HG03139 (cell line): ENCODE measurements around the gene PMAIP1.
"Not testable (repeated sequence)": the region's sequence is repeated elsewhere in the genome, so short reads cannot be mapped to it uniquely, and the experiment has no call there.

Source experiments
- ATAC-seq: cut with Tn5 transposase; IDR thresholded peaks from one replicate; pipeline ENCODE4 v1.9.1; 2021; ENCODE audit not compliant: unreplicated experiment

PMAIP1 gene

DNA sequence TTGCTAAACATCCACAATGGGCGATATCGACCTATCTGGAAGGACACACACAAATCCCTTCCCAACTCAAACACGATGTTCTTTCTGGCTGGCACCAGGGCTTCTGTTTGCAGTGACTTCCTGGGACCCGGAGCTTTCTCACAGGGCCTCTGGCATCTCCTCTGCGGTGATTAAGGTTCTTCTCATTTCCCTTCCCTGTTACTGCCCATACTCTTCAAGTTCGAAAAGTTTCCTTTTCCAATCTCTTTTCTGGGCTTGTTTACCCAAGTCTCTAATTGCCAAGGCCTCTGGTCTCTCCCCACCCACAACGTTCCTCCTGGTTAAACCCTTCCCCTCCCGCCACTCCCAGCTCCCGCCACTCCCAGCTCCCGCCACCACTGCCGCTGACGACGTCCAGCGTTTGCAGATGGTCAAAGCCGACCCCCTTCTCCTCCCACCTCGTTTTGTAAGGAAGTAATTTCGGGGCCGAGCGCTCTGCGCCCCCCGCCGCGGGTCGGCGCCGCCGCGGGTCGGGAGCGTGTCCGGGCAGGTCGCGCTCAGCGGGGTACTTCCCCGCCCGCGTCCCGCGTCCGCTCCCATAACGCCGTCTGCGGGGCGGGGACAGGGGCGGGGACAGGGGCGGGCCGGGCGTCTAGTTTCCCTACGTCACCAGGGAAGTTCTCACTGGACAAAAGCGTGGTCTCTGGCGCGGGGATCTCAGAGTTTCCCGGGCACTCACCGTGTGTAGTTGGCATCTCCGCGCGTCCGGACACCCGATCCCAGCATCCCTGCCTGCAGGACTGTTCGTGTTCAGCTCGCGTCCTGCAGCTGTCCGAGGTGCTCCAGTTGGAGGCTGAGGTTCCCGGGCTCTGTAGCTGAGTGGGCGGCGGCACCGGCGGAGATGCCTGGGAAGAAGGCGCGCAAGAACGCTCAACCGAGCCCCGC, at the start of gene PMAIP1:
PMAIP1 (plus strand) TSS at position 699 of the 924 bp plus-strand sequence; CDS start at position 881, 182 bp downstream.
- peak; percentile 60 for ATAC-seq

GRCh38 chr18:59851784-59852399, 47.9 kb upstream of the PMAIP1 start:
- no peak for ATAC-seq

GRCh38 chr18:59852548-59852947, 47.2 kb upstream of the PMAIP1 start:
- no peak for ATAC-seq

GRCh38 chr18:59853380-59853779, 46.4 kb upstream of the PMAIP1 start:
- ATAC-seq = no peak

DNA sequence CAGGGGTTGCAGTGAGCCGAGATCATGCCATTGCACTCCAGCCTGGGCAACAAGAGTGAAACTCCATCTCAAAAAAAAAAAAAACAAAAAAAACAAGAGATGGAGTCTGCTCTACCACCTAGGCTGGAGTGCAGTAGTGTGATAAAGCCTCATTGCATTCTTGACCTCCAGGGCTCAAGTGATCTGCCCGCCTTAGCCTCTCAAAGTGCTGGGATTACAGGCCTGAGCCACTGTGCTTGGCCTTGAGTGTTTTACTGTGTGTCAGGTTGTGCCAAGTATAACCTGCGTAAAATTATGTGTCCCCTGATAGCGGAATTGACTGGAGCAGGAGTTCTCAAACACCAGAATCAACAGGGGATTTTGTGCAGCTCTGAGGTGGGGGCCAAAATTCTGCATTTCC, 45.8 kb upstream of the PMAIP1 start:
- not testable (repeated sequence) for ATAC-seq

DNA sequence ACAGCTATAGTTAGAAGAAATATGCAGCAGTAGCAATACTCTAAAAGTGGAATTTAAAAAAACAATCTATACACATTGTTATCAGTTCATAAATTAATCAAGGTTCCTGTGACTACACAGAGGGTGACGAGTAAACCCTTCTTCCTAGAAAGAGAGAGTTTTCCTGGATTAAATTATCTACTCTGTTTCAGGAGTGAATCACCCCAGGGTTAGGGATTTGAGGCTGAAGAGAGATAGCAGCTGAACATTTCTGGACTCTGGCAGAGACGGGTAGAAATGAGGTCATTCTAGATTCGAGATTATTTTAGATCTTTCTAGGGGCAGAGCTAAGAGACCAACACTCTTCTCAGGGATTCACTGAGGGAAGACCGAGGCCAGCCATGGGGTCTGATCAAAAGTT, 38.8 kb upstream of the PMAIP1 start:
- no peak for ATAC-seq

DNA sequence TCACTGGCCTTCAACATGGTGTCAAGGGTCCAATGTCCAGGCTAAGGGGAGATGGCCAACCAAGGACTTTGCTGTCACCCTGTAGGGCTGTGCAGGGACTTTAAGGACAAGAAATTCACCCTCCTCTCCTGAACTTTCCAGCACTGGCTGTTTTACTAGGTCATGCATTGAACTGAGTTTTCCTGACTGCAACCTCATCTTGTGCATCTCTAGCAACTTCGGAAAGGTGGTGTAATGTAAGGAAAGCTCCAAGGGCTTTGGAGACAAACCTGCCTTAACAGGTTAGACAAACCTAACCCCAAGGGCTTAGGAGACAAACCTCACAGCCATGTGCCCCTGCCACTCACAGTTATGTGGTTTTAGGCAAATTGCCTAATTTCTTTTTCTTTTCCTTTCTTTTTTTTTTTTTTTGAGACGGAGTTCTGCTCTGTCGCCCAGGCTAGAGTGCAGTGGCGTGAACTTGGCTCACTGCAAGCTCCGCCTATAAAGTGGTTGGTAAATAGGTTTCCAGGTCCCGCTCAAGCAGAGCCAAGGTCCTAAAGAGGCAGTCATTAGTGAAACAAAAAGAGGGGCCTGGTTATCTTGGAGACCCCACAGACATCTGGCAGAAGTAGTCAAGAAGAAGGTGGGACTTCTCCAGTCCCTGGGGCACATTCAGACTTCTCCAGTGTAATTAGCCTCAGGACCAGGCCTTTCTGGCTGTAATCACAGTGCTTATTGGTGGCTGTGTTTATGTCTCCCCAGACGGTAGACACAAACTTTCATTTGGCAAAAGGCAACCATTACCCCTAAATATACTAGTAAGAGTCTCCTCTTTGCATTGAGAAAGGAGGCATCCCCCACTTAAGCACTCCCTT, 37.6 kb upstream of the PMAIP1 start:
- ATAC-seq = peak; percentile 82

DNA sequence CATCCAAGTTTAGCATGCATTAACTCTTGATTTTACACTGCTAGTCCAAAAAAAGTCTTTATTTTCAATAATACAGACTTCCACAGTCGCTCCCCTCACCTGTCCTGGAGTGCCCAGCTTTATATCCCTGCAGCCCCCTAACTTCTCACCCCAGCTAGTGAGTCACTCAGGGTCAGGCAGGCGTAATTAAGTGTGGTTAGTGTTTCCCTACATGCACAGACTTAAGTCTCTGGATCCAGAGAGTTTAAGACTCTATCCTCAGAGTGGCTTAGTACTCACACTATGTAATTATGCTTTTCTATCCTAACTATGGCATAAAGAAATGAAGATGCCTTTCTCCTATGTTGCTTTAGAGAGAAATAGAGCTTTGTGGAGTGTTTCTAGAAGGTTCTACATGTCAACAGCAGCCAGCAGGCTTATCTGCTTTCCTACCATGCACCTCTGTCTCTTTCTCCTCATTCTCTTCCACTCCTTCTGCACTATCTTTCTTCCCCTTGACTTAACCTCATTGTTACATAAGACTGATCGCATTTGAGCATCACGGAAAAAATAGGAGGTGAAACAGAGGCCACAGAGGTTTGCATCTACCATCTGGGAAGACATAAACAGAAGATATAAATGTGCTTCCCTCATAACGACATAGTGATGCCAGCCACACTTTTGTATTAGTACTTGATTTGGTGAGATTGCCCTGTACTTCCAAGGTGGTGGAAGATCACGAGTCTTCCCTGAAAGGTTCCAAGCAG, 34.4 kb upstream of the PMAIP1 start:
- no peak for ATAC-seq

GRCh38 chr18:59866551-59867269, 33.1 kb upstream of the PMAIP1 start:
- no peak for ATAC-seq

DNA sequence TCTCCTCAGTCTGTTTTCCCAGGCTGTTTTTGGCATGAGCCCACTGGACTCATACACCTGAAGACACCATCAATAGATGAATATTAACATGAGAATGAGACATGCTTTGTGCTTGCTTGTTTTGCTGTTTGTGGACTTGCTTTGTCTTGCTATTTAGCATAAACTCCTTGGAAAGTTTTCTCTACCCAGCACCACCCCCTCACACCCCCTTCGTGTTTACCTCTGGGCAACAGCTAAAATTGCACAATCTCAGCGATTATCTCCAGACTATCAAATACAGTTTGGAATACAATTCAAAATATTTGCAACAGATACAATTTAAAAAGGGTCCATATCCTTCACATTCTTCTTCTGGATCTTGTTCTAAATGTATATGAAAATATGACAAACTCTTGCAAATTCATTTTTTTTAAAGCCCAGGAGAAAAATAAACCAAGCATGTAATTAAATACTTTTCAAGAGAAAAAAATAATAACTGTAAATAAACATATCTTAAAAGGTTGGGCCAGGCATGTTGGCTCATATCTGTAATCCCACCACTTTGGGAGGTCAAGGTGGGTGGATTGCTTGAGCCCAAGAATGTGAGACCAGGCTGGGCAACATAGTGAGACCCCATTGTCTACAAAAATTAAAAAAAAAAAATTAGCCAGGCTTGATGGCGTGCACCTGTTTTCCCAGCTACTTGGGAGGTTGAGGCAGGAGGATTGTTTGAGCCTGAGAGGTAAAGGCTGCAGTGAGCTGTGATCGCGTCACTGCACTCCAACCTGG, 32.3 kb upstream of the PMAIP1 start:
- no peak for ATAC-seq

DNA sequence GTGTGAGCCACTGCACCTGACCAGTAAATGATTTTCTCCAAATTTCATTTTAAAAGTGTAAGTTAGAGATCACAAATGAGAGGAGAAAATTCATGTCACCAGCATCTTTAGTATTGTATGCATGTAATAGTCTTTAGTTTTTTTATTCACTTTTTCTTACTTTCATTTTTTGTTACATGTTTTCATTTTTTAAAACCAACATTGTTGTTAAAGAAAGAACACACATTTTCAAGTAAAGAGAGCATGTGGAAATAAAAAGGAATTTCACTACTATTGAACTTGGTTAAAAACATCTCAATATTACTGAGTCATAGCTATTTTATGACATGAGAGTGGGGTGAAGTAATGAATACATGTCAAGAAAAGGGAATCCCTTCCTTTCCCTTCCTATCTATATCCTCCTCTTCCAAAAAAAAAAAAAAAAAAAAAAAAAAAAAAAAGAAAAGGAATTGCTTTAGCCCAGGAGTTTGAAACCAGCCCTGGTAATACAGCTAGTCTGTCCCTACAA, 29.1 kb upstream of the PMAIP1 start:
- no peak for ATAC-seq

- ATAC-seq = no peak
Observed at GRCh38 chr18:59871711-59872362, 28.0 kb upstream of the PMAIP1 start.

DNA sequence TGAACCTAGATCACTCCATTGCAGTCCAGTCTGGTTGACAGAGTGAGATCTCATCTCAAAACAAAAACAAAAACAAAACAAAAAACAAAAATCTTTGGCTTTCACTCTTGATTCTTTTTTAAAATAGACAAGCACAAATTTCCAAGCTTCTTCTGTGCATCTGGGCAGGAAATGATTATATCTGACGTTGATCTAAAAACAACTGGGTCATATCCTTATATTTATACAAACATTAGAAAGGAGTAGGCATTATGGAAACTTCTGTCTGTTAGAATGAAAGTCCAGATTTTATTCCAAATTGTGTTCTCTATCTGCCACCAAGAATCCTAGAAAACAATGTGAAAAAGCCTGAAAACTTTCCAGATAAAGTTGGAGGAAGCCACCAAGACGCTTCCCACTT, 26.2 kb upstream of the PMAIP1 start:
- ATAC-seq = no peak

DNA sequence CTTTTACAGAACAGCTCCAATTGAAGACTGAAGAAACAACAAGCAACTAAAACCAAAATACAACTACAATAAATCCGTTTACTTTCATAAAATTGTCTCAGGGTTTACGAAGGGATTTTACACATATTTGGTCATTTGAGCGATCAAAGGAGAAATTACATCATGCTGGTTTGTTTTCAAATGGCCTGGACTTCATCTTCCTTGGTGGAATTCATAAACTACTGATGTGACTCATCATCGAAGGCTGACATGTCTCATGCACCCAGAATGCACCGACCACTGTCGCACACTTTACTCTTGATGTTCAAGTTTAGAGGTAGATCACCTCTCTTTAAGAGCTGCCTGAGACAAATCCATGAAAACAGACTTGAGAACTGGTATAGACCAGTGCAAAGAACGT, 25.6 kb upstream of the PMAIP1 start:
- ATAC-seq = no peak

DNA sequence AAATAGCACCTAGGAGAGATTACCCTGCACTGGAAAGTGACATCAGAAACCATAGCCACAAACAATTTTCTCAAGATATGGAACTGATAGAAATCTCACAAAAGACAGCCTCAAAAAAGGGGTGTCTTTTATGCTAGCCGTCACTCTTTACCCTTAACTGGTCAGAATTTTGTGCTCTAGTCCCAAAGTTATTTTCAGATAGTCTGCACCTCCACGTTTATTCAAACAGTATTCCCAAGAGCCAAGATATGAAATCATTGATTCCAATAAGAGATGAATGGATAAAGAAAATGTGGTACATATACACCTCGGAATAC, 23.5 kb upstream of the PMAIP1 start:
- peak; percentile 63 for ATAC-seq

DNA sequence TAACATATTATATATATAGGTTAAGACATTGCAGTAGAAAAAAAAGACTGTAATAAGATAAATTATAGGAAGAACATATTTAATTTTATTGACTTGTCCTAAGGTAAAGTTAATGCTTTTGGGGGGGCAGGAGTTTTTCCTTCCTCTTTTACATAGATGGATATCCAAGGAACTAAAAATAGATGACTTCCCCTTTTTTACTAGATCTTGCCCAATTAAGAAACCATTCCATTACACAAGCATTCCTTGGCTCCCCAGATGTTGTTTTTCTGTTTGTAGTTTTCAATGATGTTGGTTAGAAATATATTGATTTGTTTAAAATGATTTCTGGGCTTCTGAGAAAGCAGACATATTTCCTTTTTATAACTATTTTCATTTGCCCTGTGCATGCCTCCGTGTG, 22.4 kb upstream of the PMAIP1 start:
- ATAC-seq = no peak

DNA sequence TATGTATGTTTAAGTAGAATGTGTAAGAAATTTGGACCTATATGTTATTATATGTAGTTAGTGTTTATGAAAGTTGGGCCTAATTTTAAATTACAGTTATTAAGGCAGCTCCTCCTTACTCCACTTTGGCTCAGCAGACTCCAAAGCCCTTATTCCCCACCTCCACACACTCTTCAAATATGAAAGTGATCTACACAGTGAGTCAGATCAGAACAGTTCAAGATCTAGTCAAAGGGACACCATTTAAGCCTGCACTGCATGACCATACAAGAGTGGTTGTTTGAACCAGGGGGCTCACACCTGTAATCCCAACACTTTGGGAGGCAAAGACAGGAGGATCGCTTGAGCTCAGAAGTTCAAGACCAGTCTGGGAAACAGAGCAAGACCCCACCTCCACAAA, 21.2 kb upstream of the PMAIP1 start:
- ATAC-seq = no peak

GRCh38 chr18:59881728-59882656, 17.8 kb upstream of the PMAIP1 start:
- ATAC-seq = no peak
